Measurements from ENCODE around the gene TECR.

The TECR gene

DNA sequence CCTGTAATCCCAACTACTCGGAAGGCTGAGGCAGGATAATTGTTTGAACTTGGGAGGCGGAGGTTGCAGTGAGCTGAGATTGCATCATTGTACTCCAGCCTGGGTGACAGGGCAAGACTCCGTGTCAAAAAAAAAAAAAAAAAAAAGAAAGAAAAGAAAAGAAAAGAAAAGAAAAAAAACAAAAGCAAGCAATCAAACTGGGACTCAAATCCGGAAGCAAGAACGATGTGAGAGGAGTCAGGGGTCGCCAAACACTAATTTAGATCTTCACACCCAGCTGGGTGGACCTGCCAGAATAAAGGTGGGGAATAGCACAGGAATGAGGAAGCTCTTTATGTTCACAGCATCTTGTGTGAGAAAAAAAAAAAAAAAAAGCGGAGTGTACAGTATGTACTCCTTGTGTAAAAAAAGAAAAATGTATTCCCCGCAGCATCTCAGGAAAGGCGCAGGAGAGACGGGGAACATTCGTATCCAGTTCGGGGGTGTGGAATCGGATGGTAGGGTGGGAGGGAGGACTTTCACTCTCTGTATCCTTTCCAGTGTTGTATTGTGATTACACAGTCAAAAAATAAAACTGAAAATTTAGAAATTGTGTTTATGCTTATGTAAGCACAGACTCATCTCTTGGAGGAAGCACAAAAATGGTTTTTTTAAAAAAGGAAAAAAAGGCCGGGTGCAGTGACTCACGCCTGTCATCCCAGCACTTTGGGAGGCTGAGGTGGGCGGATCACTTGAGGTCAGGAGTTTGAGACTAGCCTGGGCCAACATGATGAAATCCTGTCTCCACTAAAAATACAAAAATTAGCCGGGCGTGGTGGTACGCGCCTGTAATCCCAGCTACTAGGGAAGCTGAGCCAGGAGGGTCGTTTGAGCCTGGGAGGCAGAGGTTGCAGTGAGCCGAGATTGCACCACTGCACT is 18.8 kb upstream of the TECR start:
- DNase-seq = no peak

DNA sequence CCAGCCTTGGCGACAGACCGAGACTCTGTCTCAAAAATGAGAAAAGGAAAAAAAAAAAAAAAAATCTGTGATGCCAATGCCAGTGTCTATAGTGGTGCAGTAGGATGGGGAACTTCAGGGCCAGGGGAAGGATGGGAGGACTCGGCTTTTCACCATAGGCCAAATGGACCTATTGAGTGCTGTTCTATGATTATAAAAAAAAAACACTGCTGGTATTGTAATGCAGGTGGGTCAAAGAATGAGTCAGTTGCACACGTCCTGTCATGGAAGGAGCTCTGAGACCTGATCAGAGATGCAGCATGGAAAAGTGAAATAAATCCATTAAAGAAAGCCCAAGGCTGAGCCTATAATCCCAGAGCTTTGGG is 18.2 kb upstream of the TECR start:
- DNase-seq = no peak

DNA sequence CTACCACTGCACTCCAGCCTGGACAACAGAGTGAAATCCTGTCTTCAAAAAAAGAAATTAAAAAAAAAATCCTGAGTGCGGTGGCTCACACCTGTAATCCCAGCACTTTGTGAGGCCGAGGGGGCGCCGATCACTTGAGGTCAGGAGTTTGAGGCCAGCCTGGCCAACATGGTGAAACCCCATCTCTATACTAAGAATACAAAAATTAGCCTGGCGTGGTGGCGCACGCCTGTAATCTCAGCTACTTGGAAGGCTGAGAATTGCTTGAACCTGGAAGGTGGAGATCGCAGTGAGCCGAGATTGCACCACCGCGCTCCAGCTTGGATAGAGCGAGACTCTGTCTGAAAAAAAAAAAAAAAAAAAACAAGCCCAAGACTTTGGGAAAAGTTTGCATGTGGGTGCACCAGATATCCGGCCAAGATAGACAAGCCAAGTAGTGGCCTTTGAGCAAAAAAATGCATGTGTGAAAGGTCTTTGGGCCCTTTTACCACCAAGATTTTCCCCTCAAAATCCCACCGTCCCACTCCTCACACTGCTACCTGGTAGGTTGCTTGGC is 16.9 kb upstream of the TECR start:
- no peak for DNase-seq

DNA sequence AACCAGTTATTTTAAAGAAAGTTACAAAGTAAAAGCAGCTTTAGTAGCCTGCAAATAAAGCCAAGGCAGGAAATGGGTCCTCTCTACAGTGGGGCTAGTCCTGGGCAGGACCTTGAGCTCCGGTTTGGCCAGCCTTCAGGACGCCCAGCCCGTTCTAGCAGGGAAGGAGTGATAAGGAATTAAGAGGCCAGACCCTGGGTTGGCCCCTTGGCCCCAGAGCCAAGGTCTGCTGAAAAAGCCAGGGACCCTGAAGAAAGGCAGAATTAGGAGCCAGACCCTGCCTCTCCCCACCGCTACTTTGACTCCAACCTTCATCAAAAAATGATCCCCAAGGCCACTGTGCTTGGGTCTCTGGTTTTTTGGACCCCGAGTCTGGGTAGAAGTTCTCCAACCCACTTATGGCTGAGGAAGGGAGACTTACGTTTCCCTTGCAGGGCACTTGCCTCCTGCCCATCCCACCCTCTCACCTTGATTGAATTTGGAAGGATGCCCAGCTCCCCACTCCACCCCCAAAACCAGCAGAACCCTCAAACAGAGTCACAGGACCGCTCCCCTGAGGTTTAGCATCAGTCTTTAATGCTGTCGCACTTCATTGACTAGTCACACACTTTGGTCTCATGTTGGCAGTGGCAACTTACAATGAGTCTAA is 15.1 kb upstream of the TECR start:
- DNase-seq = no peak

DNA sequence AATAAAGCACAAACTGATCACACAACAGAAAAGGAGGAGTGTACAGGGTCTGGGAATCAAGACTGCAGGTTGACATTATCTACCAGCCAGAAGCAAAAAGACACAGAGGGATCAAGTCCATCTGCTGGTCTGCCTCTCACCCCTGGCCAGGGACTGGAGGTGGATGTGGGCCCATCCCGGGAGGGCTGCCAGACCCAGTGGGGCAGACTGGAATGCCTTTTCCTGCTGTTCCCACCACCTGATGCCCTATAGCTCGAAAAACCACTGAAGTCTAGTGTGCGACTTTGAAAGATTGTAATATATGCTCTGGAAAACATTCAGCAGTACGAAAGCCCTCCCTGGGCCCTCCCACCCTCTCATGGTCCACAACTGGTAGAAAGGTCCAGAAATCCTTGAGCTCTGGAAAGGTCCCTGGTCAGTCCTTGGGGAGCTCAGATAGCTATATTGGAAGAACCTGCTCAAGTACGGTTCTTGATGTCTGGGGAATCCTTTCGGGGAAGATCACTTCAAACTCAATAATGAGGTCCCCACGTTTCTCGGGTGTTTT is 13.8 kb upstream of the TECR start:
- no peak for DNase-seq

DNA sequence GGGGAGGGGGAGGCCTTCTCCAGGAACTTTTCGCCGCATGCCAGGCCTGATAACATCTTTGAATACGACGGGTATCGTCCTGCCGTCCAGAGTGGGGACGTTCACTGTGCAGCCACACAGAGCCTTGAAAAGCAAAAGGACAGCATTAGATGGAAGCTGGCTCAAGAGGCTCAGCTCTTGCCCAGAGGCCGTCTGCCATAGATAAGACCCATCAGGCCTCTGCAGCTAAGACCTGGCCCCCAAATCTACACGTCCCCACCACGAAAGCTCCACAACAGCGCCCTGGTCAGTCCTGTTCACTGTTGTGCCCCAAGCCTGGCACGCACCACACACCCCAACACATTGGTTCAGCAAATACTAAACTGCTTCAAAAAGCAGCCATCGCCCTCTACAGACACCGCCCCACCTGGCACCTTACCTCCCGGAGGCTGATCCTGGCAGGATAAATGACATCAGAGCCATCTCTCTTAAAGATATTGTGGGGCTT is 13.3 kb upstream of the TECR start:
- DNase-seq = no peak

DNA sequence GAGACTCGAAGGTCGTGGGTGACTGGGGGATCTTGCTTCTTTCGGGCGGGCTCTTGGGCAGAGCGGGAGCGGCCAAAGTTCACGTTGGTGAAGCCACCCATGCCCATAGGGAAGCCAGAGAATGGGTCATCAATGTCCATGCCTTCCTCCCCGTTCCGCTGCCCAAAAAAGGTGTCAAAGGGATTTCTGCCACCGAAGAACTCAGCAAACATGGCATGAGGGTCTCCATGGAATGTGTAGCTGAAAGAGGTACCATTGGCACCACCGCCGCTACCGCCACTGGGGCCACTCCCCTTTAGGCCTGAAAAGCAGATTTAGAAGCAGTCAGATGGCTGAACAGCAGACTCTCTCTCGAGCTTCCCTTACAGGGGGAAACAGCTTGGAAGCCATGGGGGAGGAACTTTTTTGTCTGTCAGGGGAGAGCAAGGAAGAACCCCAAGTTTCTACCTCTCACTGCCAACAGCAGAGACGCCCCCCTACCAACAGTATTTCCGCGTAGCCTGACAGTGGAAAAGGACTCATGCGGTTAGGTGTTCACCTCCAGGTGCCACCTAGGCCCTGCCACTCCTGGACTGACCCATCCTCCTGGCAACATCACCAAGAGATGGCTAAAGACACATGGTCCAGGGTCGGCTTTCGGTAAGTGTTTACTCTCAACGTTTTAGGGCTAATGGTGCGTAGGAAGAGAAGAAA is 12.5 kb upstream of the TECR start:
- no peak for DNase-seq

DNA sequence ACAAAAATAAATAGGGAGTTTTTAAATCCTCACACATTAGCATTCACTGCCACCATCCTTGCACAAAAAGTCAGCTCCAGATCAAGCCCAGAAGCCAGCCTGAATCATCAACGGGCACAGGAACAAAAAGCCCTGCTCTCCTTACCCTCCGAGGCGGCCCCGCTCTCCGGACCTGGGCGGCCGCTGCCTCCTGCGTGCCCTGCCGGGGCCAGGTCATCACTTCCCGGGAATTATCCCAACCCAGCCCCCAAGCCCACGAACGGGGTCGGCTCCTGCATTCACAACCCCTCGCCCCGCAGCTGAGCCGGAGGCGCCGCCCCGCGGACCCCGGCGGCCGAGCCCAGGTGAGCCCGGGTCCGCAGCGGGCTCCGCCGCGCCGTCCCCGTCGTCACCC is 12.0 kb upstream of the TECR start:
- no peak for DNase-seq

DNA sequence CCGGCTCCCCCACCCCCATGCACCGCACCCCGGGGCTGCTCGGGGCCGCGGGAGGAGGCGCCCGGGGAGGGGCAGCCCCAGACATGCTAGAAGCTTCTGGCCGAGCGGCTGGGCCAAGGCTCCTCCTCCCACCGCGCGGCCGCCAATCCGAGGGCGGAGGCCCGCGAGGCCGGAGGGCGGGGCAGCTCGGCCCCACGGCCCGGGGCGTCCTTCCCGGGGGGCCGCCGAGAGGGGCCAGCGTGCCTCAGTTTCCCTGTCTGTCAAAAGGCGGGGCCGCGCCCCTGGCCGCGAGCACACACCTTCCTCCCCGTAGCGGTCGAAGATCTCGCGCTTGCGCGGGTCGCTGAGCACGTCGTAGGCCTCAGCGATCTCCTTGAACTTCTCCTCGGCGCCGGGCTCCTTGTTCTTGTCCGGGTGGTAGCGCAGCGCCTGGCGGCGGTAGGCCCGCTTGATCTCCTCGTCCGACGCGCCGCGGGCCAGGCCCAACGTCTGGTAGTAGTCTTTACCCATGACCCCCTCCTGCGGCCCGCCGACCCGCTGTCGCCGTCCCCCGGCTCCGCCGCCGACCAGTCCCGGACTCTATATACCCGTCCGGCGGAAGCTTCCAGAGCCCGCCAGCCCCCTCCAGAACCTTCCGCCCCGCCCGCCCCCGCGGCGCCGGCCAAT is 11.4 kb upstream of the TECR start, which contains the start of gene DNAJB1:
TSS of gene DNAJB1 (minus strand) at position 558 of the 666 bp plus-strand sequence. CDS start at position 510, 48 bp downstream.
- peak in 1 of 2 experiments; percentile 29 for DNase-seq

DNA sequence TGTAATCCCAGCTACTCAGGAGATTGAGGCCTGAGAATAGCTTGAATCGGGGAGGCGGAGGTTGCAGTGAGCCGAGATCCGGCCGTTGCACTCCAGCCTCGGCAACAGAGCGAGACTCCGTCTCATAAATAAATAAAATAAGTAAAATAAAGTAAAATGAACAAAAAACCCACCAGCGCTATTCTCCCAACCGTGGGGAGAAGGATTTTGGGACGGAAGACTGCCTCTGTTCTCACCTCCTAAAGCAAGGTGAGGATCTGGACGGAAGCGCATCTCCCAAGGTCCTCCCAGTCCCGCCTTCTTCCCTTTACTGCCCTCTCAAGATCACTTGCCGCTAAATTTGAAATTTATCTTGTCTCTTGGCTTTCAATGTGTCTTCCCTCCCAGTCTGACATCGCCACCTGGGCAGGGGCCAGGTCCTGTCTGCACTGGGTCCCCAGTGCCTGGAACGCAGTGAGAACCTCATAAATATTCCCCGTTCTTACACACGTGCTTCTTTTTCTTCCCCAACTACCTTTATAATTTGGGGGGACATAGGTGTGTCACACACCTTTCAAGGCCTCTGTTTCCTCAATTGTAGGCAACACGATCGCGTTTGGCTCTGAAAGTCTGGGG is 10.0 kb upstream of the TECR start:
- DNase-seq = no peak

DNA sequence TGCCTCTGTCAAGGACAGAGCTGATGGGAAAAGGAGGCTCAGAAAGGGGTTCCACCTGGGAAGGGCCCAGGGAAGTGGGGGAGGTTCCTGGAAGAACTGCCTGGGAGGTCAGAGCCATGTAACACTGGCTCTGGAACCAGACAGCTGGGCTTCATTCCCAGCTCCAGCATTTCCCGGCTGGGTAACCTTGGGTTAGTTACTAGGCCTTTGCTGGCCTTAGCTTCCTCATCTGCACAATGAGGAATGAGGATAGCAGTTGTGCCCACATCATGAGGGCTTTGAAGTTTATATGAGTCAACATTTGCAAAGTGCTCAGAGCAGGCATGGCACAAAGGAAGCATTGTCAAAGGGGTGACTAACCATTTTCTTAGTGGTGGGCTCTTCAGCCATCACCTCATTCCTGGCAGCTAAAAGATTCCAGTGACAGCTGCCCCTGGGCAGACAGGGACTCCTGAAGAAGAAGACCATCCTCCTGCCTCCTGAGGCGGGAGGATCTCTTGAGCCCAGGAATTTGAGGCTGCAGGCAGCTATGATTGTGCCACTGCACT is 9.5 kb upstream of the TECR start:
- no peak for DNase-seq

DNA sequence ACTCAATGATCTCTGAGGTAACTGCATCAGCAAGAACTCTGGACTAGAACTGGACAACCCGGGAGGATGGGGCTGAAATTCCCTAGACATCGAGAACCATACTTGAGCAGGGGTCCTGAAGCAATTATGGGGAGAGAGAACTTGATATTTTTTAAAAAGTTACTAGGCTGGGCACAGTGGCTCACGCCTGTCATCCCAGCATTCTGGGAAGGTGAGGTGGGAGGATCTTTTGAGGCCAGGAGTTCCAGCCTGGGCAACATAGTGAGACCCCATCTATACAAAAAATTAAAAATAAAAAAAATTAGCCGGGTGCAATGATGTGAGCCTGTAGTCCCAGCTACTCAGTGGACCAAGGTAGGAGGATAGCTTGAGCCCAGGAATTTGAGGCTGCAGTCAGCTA is 8.9 kb upstream of the TECR start:
- no peak for DNase-seq

DNA sequence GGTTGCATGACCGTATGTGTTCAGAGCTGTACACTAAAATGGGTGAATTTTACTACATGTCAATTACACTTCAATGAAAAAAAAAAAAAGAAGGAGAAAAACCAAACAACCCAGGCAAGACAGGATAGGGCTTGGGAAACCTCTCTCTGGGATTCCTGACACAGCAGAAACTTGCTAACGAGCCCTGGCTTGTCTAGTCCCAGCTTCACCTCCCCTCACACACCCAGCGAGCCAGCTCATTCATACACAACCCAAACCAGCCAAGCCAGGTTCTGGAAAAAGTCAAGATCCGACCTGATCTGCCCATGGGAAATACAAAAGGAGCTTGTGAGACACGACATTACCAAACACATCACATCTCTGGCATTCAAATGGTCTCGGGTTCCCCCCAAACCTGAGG is 3.7 kb upstream of the TECR start:
- no peak for DNase-seq

DNA sequence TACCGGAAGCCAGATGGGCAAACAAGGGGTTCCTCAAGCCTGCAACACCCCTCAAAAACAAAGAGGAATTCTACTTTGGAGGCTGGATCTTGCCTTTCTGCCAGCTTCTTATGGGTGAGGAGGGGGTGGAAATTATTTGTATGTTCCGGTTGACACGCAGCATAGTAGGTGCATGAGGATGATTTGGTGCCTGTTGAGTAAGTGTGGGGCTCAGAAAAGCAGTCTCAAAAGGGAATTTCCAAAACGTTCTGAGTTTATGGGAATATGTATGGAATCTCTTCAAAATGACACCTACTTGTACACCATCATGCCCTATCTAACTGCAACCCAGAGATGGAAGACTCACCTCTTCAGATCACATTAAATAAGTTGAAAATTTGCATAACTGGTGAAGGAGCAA is 3.0 kb upstream of the TECR start:
- no peak for DNase-seq

DNA sequence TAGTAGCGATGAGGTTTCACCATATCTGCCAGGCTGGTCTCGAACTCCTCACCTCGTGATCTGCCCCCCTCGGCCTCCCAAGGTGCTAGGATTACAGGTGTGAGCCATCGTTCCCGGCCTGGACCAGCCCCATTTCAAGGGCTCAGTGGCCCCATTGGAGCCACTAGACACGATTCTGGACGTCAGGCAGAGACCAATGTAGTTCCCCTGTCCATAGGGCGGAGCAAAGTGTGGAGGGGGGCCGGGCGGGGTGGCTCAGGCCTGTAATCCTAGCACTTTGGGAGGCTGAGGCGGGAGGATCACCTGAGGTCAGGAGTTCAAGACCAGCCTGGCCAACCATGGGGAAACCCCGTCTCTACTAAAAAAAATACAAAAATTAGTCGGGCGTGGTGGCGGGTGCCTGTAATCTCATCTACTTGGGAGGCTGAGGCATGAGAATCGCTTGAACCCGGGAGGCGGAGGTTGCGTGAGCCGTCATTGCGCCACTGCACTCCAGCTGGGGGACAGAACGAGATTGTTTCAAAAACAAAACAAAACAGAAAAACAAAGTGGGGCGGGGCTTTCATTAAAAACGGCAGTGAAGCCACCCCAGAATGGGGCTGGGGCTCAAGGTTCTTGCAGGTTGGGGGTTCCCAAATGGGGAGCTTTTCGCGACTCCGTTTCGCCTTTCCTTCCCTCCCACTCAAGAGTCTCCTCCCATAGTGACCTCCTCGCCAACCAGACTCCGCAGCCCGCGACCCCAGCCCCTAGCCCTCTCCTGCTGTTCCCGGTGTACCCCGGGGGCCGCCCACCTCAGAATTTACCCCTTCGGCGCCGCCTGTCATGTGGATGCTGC is 758 bp upstream of the TECR start:
- DNase-seq = no peak

DNA sequence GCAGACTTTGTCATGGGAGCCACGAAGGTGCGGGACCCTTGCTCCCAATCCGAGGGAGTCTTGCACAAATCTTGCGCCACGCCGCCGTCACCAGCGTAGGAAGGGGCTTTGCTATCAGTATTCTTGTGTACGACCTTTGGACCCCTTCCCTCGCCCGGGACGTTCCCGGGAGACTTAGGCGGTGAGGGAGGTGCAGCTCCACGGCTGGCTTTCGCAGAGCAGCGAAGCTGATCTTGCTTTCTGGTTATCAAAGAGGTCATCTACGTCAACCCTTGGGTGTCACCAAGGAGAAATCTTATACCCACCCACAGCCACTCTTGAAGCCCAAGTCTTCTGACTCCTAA is 583 bp downstream of the TECR start:
- DNase-seq = no peak

DNA sequence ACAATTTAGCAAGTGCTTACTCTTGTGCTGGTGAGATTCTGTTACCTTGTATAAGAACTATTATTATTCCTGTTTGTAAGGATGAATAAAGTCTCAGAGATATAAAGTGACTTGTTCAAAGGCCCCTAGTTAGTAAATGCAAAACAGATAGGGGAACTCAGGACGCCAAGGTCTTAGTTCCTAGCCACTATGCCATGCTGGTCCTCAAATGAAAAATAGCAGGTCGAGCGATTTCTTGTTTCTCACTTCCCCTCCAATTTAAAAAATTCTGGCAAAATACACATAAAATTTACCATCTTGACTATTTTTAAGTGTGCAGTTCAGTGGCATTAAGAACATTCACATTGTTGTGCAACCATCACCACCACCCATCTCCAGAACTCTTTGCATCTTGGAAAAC is 1.1 kb downstream of the TECR start:
- DNase-seq = no peak

DNA sequence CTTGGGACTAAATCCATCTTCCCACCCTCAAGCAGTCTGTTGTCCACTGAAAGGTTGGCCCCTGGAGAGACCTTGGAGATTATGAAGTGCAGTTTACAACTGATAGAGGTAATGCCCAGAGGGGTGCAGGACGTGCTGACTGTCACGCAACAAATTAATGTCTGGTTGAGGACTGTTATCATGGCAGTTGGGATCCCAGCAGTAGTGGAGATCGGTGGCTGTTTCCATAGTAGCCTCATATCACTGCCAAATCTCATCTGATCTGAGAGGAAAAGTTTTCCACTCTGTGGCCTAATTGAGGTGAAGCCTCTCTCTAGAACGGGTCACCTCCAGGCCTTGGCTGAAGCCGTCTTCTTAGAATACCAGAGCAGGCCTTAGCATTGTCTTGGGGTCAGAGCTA is 4.1 kb downstream of the TECR start:
- no peak for DNase-seq

DNA sequence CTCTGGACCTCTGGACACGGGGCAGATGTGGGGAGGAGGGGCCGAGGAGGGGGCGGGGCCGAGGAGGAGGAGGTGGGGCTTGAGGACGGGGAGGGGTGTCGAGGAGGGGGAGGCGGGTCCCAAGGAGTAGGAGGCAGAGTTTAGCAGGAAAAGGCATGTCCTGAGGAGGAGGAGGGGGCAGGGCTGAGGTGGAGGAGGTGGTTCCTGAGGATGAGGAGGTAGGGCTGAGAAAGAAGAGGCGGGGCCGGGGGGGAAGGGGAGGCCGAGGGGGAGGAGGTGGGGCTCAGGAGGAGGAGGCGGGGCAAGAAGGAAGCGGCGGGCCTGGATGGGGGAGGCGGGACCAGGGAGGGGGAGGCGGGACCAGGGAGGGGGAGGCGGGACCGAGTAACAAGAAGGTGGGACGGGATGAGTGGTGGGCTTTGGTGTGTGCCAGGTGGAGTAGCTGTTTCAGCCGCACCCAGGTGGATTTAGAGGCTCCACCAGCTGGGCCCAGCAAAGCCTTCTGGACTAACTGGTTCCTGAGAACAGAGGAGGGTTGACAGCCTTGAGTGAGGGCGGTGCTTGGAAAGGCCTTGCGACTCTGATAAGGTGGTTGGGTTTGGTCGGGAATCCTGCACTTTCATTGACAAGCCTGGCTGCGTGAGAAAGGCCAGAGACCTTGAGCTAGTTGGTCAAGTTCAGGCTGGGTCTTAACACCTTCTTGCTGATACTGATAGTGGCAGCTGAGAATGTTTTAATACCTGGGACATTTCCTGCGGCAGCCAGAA is 7.7 kb downstream of the TECR start:
- DNase-seq = no peak

Data from NCI-H1930 (cell line).